HG02798 (cell line): ENCODE results near the gene SEMA5B.

Experiments used
- ATAC-seq: cut with Tn5 transposase; IDR thresholded peaks from one replicate; pipeline ENCODE4 v1.9.1; 2021; ENCODE audit warnings: mild to moderate bottlenecking; ENCODE audit not compliant: unreplicated experiment, poor library complexity

Gene SEMA5B

DNA sequence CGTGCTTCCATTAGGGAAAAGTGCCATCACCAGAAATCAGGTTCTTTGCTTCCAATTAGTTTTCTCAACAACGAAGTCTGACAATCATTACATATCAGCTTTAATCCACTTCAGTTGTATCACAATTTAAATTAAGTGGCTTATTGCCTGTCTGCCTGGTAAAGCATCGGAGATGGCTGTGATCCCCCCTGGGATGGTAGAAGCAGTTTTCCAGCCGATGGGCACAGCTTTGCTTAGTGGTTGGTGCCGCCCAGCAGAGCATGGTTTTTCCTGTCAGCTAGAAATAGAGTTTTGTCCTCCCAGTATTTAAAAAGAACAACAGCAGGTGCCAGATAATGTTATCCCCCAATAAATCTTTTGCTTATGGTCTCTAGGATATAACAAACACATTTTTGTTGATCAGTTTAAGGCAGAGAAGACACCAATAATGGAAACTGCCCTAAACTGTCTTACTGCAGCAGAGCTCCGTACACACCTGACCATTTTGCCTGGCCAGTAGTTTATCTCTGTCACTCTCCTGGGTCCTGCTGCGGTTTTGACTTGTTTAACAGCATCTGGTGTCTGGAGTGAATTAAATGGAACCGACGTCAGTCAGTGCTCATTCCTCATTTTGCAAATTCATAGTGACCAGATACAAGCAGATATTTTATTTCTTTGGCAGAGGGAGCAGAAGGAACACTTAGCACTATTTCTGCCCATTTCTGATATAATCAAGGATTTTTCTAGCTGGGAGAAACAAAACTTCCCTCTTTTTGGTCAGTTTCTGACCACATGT, 153.6 kb downstream of the SEMA5B start:
- no peak for ATAC-seq

GRCh38 chr3:122868322-122868721, 159.2 kb downstream of the SEMA5B start:
- ATAC-seq: no peak

DNA sequence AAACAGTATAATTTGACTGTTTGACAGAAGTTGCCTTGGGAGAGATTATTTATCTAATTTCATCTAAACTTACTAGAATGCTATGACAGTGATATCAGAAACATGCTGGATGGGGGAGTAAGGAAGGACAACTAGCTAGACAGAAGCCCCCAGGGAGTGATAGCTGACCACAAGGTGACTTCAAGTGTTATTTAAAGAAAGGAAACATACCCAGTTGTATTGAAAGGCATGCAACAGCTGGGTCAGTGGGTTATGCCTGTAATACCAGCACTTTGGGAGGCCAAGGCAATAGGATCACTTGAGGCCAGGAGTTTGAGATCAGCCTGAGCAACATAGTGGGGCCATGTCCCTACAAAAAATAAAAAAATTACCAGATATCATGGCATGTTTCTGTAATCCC, 163.1 kb downstream of the SEMA5B start:
- no peak for ATAC-seq

DNA sequence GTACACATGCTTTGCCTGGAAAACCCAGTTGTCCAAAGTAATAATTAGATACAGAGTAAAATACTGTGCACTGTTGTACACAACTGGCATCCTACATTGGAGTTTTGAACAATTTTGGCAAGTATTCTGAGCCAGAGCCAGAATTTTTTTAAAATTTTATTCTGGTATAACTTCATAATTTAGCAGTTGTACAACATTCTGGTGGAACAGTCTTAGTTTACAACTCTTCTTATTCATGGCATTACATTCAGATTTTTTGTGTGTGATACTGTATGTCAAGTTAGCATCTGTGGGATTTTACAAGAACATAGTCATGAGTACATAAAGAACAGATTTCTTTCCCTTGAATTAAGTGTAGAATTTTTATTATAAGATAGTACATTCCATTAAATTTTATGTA, 165.2 kb downstream of the SEMA5B start:
- no peak for ATAC-seq
